ENCODE data around the gene TLE3. TPM values are rescaled to one million over a fixed set of nuclear protein-coding genes. Genes with fewer than 3 reads are reported as not detected.

Gene TLE3
- total RNA-seq, 1 donor from 2014 or later: 124 TPM

DNA sequence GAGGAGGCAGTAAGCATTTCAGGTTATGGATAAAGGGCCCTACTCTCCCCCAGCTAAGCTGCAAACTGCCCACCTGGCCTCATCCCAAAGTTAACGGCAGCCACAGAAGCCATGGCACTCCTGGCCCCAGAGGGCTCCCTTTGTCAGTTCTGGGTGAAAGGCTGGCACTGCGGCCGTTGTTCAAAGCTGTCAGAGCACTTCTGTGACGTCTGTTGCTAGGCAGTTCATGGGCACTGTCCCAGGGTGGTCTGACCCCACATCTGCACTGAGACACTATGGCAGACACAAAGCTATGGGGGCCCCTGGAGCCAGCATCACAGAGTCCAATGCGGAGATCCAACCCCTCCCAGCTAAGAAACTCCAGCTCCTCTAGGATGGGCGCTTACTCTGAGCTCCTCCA lies 30.0 kb downstream of the TLE3 start:
- peaks cover 38% of the 10 kb centered on the region for H3K36me3 Mint-ChIP-seq (ENCODE audit: insufficient read depth)
- H3K27me3 Mint-ChIP-seq: no peaks in the 10 kb centered on the region

GRCh38 chr15:70067011-70067410 lies 30.7 kb downstream of the TLE3 start:
- Mint-ChIP-seq H3K27me3 (no peaks in the 10 kb centered on the region), H3K4me1 (ENCODE audit: low read depth) (no peaks in the 10 kb centered on the region), H3K9me3 (ENCODE audit: low read depth) (no peaks in the 10 kb centered on the region), H3K27ac (no peak overlapping the region), H3K4me3 (ENCODE audit: low read depth) (no peak overlapping the region), H3K36me3 (ENCODE audit: insufficient read depth) (peaks cover 36% of the 10 kb centered on the region)
- DNase-seq (ENCODE audit: low spot score, unreplicated experiment): no peak
- TF ChIP-seq, protein P1, sequence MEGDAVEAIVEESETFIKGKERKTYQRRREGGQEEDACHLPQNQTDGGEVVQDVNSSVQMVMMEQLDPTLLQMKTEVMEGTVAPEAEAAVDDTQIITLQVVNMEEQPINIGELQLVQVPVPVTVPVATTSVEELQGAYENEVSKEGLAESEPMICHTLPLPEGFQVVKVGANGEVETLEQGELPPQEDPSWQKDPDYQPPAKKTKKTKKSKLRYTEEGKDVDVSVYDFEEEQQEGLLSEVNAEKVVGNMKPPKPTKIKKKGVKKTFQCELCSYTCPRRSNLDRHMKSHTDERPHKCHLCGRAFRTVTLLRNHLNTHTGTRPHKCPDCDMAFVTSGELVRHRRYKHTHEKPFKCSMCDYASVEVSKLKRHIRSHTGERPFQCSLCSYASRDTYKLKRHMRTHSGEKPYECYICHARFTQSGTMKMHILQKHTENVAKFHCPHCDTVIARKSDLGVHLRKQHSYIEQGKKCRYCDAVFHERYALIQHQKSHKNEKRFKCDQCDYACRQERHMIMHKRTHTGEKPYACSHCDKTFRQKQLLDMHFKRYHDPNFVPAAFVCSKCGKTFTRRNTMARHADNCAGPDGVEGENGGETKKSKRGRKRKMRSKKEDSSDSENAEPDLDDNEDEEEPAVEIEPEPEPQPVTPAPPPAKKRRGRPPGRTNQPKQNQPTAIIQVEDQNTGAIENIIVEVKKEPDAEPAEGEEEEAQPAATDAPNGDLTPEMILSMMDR (IDR thresholded peaks at IDR 0.05; ENCODE audit: unreplicated experiment): no peak

More for the DNA sequence above, 30.0 kb downstream of the TLE3 start:
- H3K27ac Mint-ChIP-seq: no peak overlapping the region
- DNase-seq (ENCODE audit: low spot score, unreplicated experiment): no peak
- no peak overlapping the region for H3K4me3 Mint-ChIP-seq (ENCODE audit: low read depth)
- H3K9me3 Mint-ChIP-seq (ENCODE audit: low read depth): no peaks in the 10 kb centered on the region
- no peaks in the 10 kb centered on the region for H3K4me1 Mint-ChIP-seq (ENCODE audit: low read depth)
- TF ChIP-seq, protein P1 (IDR thresholded peaks at IDR 0.05; ENCODE audit: unreplicated experiment): no peak

- H3K4me3 Mint-ChIP-seq (ENCODE audit: low read depth): no peak overlapping the region
- TF ChIP-seq, protein P1 (IDR thresholded peaks at IDR 0.05; ENCODE audit: unreplicated experiment): no peak
- H3K36me3 Mint-ChIP-seq (ENCODE audit: insufficient read depth): peaks cover 36% of the 10 kb centered on the region
- DNase-seq (ENCODE audit: low spot score, unreplicated experiment): no peak
- H3K4me1 Mint-ChIP-seq (ENCODE audit: low read depth): no peaks in the 10 kb centered on the region
- H3K27ac Mint-ChIP-seq: no peak overlapping the region
- no peaks in the 10 kb centered on the region for H3K27me3 Mint-ChIP-seq
- H3K9me3 Mint-ChIP-seq (ENCODE audit: low read depth): no peaks in the 10 kb centered on the region
These were observed 31.3 kb downstream of the TLE3 start for GRCh38 chr15:70066447-70066846.

DNA sequence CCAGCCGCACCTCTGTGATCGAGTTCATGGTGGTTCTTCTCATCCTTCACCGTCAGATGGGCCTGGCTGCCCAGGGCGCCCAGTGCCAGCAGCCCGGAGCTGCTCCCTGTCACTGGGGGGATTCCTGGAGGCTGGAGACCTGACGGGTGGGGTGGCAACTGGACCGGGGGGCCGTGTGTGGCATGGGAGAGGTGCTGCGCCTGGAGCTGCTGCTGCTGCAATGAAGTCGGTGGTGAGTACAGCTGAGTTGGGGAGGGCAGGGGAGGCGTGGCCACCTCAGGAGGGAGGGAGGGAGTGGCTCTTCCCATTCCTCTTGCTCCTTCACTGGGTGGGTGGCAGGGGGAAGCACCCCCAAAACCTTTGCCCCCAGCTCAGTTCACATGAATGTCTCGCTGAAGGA lies 31.7 kb downstream of the TLE3 start:
- Mint-ChIP-seq H3K4me1 (ENCODE audit: low read depth) (no peaks in the 10 kb centered on the region), H3K27ac (no peak overlapping the region), H3K9me3 (ENCODE audit: low read depth) (no peaks in the 10 kb centered on the region), H3K27me3 (no peaks in the 10 kb centered on the region), H3K4me3 (ENCODE audit: low read depth) (no peak overlapping the region), H3K36me3 (ENCODE audit: insufficient read depth) (peaks cover 31% of the 10 kb centered on the region)
- DNase-seq (ENCODE audit: low spot score, unreplicated experiment): no peak
- TF ChIP-seq, protein P1 (IDR thresholded peaks at IDR 0.05; ENCODE audit: unreplicated experiment): no peak

- Mint-ChIP-seq H3K4me3 (ENCODE audit: low read depth) (no peak overlapping the region), H3K4me1 (ENCODE audit: low read depth) (no peaks in the 10 kb centered on the region), H3K27me3 (no peaks in the 10 kb centered on the region), H3K27ac (no peak overlapping the region), H3K9me3 (ENCODE audit: low read depth) (no peaks in the 10 kb centered on the region), H3K36me3 (ENCODE audit: insufficient read depth) (peaks cover 27% of the 10 kb centered on the region)
- no peak for DNase-seq (ENCODE audit: low spot score, unreplicated experiment)
- TF ChIP-seq, protein P1 (IDR thresholded peaks at IDR 0.05; ENCODE audit: unreplicated experiment): no peak
These were observed 32.6 kb downstream of the TLE3 start for GRCh38 chr15:70065006-70065722.
